GM18505 (cell line): ENCODE measurements around the gene MPI.
"Not testable (repeated sequence)": the region's sequence is repeated elsewhere in the genome, so short reads cannot be mapped to it uniquely, and the experiment has no call there.

Experiments
- ATAC-seq: cut with Tn5 transposase; IDR thresholded peaks from one replicate; pipeline ENCODE4 v1.9.1; 2021; ENCODE audit not compliant: unreplicated experiment
- POLR2A ChIP-seq: IDR thresholded peaks from 4 replicates; pipeline ENCODE4 v1.6.1; 2011; ENCODE audit warnings: borderline replicate concordance; ENCODE audit not compliant: insufficient read depth, insufficient read length; ENCODE audit errors: extremely low read depth

MPI gene

GRCh38 chr15:74906450-74907162 is 16.8 kb downstream of the MPI start, which contains the start of gene FAM219B:
Gene FAM219B, minus strand, starts transcription at chr15:74906851. Its CDS starts 51 bp downstream, at chr15:74906800.
- peak; percentile 86 for ATAC-seq
- TF ChIP-seq POLR2A, result peak; percentile 87

GRCh38 chr15:74907163-74907870 is 17.5 kb downstream of the MPI start:
- ATAC-seq, result no peak
- no peak for TF ChIP-seq POLR2A

- TF ChIP-seq POLR2A, result no peak
- ATAC-seq, result no peak
These were observed 18.8 kb downstream of the MPI start for GRCh38 chr15:74908635-74909034.

- TF ChIP-seq POLR2A, result no peak
- ATAC-seq, result no peak
These were observed 23.2 kb downstream of the MPI start for GRCh38 chr15:74913041-74913440.

DNA sequence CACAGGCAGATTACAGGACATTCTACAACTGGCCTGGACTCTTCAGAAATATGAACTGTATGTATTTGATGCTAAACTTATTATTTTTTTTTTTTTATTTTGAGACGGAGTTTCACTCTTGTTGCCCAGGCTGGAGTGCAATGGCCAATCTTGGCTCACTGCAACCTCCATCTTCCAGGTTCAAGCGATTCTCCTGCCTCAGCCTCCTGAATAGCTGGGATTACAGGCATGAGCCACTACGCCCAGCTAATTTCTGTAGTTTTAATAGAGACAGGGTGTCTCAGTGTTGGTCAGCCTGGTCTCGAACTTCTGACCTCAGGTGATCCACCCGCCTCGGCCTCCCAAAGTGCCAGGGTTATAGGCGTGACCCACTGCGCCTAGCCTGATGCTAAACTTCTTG is 24.0 kb downstream of the MPI start:
- ATAC-seq, result not testable (repeated sequence)

GRCh38 chr15:74917676-74918075 is 27.8 kb downstream of the MPI start:
- TF ChIP-seq POLR2A, result no peak
- ATAC-seq, result no peak

- ATAC-seq, result no peak
- TF ChIP-seq POLR2A, result no peak
These were observed 30.6 kb downstream of the MPI start for GRCh38 chr15:74920456-74920855.

- no peak for TF ChIP-seq POLR2A
- no peak for ATAC-seq
These were observed 34.7 kb downstream of the MPI start for GRCh38 chr15:74924525-74924924.

DNA sequence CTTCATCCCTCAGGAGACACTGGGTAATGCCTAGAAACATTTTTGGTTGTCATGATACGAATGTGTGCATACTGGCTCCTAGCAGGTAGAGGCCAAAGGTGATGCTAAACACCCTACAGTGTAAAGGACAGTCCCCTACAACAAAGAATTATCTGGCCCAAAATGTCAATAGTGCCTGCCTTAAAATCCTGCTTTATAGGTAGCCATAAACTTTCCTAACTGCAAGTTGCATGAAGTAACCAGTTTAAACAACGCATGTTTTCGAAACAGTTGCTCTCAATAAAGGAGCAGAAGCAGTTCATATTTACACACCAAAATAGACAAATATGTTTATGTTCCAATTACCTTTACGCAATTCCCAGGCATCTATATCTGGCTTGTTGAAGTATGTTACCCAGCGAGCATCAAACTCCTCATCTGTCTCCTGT is 38.9 kb downstream of the MPI start:
- ATAC-seq, result no peak
- no peak for TF ChIP-seq POLR2A

GRCh38 chr15:74933573-74933972 is 43.7 kb downstream of the MPI start:
- no peak for ATAC-seq
- TF ChIP-seq POLR2A, result no peak

DNA sequence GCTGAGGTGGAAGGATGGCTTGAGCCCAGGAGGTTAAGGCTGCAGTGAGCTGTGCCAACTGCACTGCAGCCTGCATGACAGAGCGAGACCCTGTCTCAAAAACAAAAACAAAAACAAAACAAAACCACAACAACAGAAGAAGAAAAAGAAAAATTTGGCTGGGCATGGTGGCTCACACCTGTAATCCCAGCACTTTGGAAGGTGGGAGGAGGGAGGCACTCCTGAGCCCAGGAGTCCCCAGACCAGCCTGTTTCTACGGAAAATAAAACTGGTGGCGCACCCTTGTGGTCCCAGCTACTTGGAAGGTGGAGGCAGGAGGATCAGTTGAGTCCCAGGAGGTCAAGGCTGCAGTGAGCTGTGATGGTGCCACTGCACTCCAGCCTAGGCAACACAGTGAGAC is 45.4 kb downstream of the MPI start:
- ATAC-seq, result not testable (repeated sequence)

GRCh38 chr15:74937272-74937589 is 47.4 kb downstream of the MPI start:
- no peak for ATAC-seq
- TF ChIP-seq POLR2A, result no peak

DNA sequence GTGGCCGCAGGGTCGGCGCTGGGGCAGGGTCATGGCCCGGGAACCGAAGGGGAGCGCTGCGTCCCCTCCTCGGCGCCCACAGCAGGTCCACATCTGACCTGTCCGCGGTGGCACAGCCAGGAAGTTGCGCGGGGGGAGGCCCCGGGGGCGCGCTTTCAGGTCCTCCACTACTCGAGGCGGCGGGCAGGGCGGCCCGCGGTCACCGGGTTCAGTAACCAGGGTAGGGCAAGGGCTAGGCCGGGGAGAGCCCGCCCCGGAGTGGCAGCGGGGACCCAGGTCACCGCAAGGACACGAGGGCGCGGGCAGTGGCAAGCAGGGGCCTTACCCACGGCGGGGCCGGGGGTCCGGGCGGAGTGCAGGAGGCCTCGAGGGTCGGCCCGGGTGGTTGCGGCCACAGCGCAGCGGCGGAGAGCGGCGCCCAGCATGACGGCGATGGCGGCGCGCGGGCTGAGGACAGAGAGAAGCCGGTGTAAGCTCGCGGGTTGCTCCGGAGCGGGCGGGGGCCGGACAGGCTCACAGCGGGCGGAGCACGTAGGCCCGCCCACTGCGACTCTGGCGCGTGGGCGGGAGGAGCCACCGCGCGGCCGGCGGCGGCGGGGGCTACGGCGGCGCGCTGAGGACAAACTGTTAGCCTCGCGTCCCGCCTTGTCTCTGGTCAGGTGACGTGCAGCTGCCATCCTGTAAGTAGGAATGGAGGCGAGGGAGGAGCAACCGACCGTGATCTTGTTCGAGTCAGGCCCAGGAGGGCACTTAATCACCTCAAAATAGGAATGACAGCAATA is 47.9 kb downstream of the MPI start, which contains the start of gene COX5A:
TSS of gene COX5A (minus strand) at position 484 of the 782 bp plus-strand sequence. CDS start at position 425, 59 bp downstream.
- ATAC-seq, result peak; percentile 85
- peak; percentile 86 for TF ChIP-seq POLR2A
